OCI-LY3 (cell line): Measurements from ENCODE around the gene RHBDD2.

Source experiments
- H2AFZ ChIP-seq: fragments of 200-600, 300-600 bp; shearing (Covaris generic); 2 replicates; pipeline ENCODE4 v1.6.0; 2014; ENCODE audit warnings: antibody characterized with exemption, low read depth, low read length
- H3K27ac ChIP-seq: fragments of 200-600, 300-600 bp; sonication (generic); 2 replicates; pipeline ENCODE4 v1.5.1; 2014; ENCODE audit warnings: mild to moderate bottlenecking, low read length, moderate library complexity, mixed read lengths
- H3K27me3 ChIP-seq: fragments of 200-600, 300-600 bp; sonication (generic); 2 replicates; pipeline ENCODE4 v1.6.1; 2014; ENCODE audit warnings: low read depth, low read length, mixed read lengths
- H3K36me3 ChIP-seq: fragments of 200-600, 300-600 bp; sonication (generic); replicated peaks from 2 replicates; pipeline ENCODE3; 2014; ENCODE audit warnings: low read depth, low read length, mixed read lengths
- H3K4me1 ChIP-seq: fragments of 300-600, 200-600 bp; sonication (generic); 2 replicates; pipeline ENCODE4 v1.6.1; 2014; ENCODE audit warnings: low read length, mixed read lengths
- H3K4me2 ChIP-seq: fragments of 200-600, 300-600 bp; sonication (generic); 2 replicates; pipeline ENCODE4 v1.6.1; 2014; ENCODE audit warnings: low read length, mixed read lengths
- H3K4me3 ChIP-seq: fragments of 300-600, 200-600 bp; sonication (generic); 2 replicates; pipeline ENCODE4 v1.5.1; 2014; ENCODE audit warnings: antibody characterized with exemption, mild to moderate bottlenecking, low read length, moderate library complexity
- H3K79me2 ChIP-seq: fragments of 300-600, 200-600 bp; shearing (Covaris generic); 2 replicates; pipeline ENCODE4 v1.6.1; 2014; ENCODE audit warnings: mild to moderate bottlenecking, low read length, mixed read lengths
- H3K9ac ChIP-seq: fragments of 300-600, 200-600 bp; shearing (Covaris generic); 2 replicates; pipeline ENCODE4 v1.6.0; 2014; ENCODE audit warnings: mild to moderate bottlenecking, low read length, moderate library complexity
- H3K9me3 ChIP-seq: fragments of 200-600, 300-600 bp; shearing (Covaris generic); 2 replicates; pipeline ENCODE4 v1.6.1; 2014; ENCODE audit warnings: low read length, mixed read lengths; ENCODE audit not compliant: insufficient read depth
- H4K20me1 ChIP-seq: fragments of 200-600, 300-600 bp; sonication (generic); 2 replicates; pipeline ENCODE4 v1.6.1; 2016; ENCODE audit warnings: low read length, mixed read lengths; ENCODE audit not compliant: insufficient read depth
- CTCF ChIP-seq: fragments of 200-600, 300-600 bp; sonication (generic); IDR thresholded peaks from 2 replicates; pipeline ENCODE4 v1.5.1; 2014; ENCODE audit warnings: antibody characterized with exemption, low read length, low read depth
- EZH2phosphoT487 ChIP-seq: fragments of 200-600 bp; shearing (Covaris generic); IDR thresholded peaks from 2 replicates; pipeline ENCODE4 v1.6.1; 2018; ENCODE audit warnings: antibody characterized with exemption, mixed run types, low read depth

RHBDD2 gene

GRCh38 chr7:75924256-75924655 is 45.4 kb downstream of the RHBDD2 start:
- Histone ChIP-seq H3K79me2 (peaks cover 55% of the 10 kb centered on the region), H2AFZ (no peak overlapping the region), H3K4me2 (no peak overlapping the region), H3K27me3 (no peaks in the 10 kb centered on the region), H4K20me1 (peaks cover 23% of the 10 kb centered on the region), H3K27ac (no peak overlapping the region), H3K4me3 (no peak overlapping the region), H3K36me3 (peaks cover 8% of the 10 kb centered on the region), H3K9me3 (no peaks in the 10 kb centered on the region), H3K4me1 (peaks cover 6% of the 10 kb centered on the region; the same call in 1 of the 2 replicates), H3K9ac (no peak overlapping the region)
- TF ChIP-seq CTCF, result no peak
- no peak for TF ChIP-seq EZH2phosphoT487

- Histone ChIP-seq H3K36me3 (peaks cover 9% of the 10 kb centered on the region), H3K9ac (no peak overlapping the region), H4K20me1 (peaks cover 23% of the 10 kb centered on the region), H3K4me2 (no peak overlapping the region), H3K27me3 (no peaks in the 10 kb centered on the region), H3K9me3 (no peaks in the 10 kb centered on the region), H3K79me2 (peaks cover 55% of the 10 kb centered on the region), H3K4me1 (peaks cover 6% of the 10 kb centered on the region; the same call in 1 of the 2 replicates), H2AFZ (no peak overlapping the region), H3K27ac (no peak overlapping the region), H3K4me3 (no peak overlapping the region)
- TF ChIP-seq CTCF (no peak), EZH2phosphoT487 (no peak)
Observed at GRCh38 chr7:75924889-75925288, 46.1 kb downstream of the RHBDD2 start.

- Histone ChIP-seq H3K27me3 (no peaks in the 10 kb centered on the region), H4K20me1 (peaks cover 17% of the 10 kb centered on the region), H3K4me1 (peaks cover 6% of the 10 kb centered on the region; the same call in 1 of the 2 replicates), H3K4me3 (no peak overlapping the region), H3K36me3 (peaks cover 9% of the 10 kb centered on the region), H3K9ac (no peak overlapping the region), H3K27ac (no peak overlapping the region), H2AFZ (no peak overlapping the region), H3K9me3 (no peaks in the 10 kb centered on the region), H3K79me2 (peaks cover 50% of the 10 kb centered on the region), H3K4me2 (no peak overlapping the region)
- no peak for TF ChIP-seq EZH2phosphoT487
Observed at GRCh38 chr7:75925717-75926435, 47.0 kb downstream of the RHBDD2 start.

GRCh38 chr7:75928568-75928914 is 49.7 kb downstream of the RHBDD2 start:
- H2AFZ ChIP-seq, result no peak overlapping the region
- peaks cover 9% of the 10 kb centered on the region for H3K36me3 ChIP-seq
- H3K4me2 ChIP-seq, result no peak overlapping the region
- H3K4me3 ChIP-seq, result no peak overlapping the region
- H3K79me2 ChIP-seq, result peaks cover 35% of the 10 kb centered on the region
- peaks cover 17% of the 10 kb centered on the region for H4K20me1 ChIP-seq
- no peak overlapping the region for H3K9ac ChIP-seq
- H3K27ac ChIP-seq, result no peak overlapping the region
- TF ChIP-seq EZH2phosphoT487 (no peak), CTCF (no peak)
- H3K9me3 ChIP-seq, result no peaks in the 10 kb centered on the region
- no peaks in the 10 kb centered on the region; the same call in 1 of the 2 replicates for H3K4me1 ChIP-seq
- no peaks in the 10 kb centered on the region for H3K27me3 ChIP-seq
